ENCODE results near the gene WDR7.

DNA sequence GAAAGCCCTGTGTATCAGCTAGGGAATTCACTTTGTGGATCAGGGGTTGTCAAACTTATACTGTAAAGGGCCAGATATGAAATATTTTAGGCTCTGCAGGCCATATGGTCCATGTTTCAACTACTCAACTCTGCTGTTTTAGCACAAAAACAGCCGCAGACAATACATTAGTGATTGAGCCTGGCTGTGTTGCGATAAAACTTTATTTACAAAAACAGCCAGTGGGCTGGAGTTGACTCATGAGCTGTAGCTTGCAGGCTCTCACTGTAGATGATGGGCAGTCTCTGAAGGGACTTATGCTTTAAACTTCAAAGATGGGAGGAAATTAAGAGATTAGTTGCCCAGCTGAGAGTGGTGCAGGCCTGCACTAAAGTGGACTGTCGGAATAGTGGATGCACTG, 33.1 kb downstream of the WDR7 start:
- TF ChIP-seq, protein P1, sequence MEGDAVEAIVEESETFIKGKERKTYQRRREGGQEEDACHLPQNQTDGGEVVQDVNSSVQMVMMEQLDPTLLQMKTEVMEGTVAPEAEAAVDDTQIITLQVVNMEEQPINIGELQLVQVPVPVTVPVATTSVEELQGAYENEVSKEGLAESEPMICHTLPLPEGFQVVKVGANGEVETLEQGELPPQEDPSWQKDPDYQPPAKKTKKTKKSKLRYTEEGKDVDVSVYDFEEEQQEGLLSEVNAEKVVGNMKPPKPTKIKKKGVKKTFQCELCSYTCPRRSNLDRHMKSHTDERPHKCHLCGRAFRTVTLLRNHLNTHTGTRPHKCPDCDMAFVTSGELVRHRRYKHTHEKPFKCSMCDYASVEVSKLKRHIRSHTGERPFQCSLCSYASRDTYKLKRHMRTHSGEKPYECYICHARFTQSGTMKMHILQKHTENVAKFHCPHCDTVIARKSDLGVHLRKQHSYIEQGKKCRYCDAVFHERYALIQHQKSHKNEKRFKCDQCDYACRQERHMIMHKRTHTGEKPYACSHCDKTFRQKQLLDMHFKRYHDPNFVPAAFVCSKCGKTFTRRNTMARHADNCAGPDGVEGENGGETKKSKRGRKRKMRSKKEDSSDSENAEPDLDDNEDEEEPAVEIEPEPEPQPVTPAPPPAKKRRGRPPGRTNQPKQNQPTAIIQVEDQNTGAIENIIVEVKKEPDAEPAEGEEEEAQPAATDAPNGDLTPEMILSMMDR (IDR thresholded peaks at IDR 0.05; ENCODE audit: low read length): no peak
- no peak for TF ChIP-seq EZH2 (optimal IDR thresholded peaks at IDR 0.05; ENCODE audit: low read depth, low read length)
